Mucosa of gallbladder (tissue), 1 donor: ENCODE data around the gene SYNPO2. TPM values are rescaled to one million over a fixed set of nuclear protein-coding genes. Genes with fewer than 3 reads are reported as not detected.
A peak's percentile ranks its signal among the peaks of the same experiment; 100 is the strongest.
"Not testable (repeated sequence)": the region's sequence is repeated elsewhere in the genome, so short reads cannot be mapped to it uniquely, and the experiment has no call there.

Experiments
- DNase-seq: peaks from one replicate; pipeline ENCODE4 v3.0.0-alpha.2; 2020; ENCODE audit warnings: low spot score
- total RNA-seq: library from RNA; stranded (reverse); gene quantifications from one replicate; pipeline ENCODE4 v1.2.1, GENCODE V29; 2021
- donor health status: DM: no; HTN: no; CAD: no.

The SYNPO2 gene
- total RNA-seq, 1 donor from 2014 or later, result 735 TPM

DNA sequence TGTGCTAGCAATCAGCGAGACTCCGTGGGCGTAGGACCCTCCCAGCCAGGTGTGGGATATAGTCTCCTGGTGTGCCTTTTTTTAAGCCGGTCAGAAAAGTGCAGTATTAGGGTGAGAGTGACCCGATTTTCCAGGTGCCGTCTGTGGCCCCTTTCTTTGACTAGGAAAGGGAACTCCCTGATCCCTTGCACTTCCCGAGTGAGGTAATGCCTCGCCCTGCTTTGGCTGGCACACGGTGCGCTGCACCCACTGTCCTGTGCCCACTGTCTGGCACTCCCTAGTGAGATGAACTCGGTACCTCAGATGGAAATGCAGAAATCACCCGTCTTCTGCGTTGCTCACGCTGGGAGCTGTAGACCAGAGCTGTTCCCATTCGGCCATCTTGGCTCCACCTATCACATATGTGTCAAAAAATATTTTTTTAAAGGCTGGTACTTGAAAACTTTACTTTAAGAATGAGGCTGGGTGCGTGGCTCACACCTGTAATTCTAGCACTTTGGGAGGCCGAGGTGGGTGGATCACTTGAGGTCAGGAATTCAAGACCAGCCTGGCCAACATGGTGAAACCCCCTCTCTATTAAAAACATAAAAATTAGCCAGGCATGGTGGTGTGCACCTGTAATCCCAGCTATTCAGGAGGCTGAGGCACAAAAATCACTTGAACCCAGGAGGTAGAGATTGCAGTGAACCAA is 179.2 kb downstream of the SYNPO2 start:
- not testable (repeated sequence) for DNase-seq

DNA sequence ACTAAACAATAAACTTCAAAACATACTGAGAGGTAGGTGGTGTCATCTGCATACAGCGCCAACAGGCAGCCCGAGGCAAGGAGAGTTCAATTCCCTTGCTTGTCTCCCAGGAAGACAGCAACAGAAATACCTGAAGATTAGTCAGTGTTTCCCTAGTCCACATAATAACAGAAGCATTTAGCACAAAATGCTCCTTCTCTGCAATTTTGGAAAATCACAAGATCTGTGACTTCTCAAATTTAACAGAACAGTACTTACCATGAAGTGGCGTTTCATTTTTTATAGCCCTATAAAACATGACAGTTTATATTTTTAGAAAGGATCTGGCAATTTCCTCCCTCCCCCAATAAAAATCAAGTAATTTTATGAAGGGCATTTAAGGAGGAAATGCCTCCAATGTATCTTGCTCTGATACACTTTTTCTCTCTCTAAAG is 179.9 kb downstream of the SYNPO2 start:
- no peak for DNase-seq

DNA sequence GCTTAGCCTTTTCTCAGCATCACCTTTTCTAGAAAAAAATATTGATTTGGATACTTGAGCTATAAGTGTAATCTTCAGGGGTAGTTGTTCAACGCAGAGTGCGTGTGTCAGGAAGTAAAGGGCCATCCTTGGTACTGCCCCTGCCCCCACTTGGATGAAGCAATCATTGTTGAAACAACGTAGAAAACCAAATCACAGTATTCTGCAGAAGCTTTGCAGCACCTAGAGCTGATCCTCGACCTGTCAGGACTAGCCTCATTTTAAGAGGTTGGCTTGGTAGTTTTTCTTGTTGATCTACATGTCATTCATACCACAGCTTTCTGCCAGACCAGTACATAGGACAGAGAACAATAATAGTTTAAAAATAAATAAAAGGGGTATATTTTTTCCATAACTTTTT is 181.6 kb downstream of the SYNPO2 start:
- no peak for DNase-seq

GRCh38 chr4:119080721-119081541 is 192.3 kb downstream of the SYNPO2 start:
- DNase-seq, result peak; percentile 38

DNA sequence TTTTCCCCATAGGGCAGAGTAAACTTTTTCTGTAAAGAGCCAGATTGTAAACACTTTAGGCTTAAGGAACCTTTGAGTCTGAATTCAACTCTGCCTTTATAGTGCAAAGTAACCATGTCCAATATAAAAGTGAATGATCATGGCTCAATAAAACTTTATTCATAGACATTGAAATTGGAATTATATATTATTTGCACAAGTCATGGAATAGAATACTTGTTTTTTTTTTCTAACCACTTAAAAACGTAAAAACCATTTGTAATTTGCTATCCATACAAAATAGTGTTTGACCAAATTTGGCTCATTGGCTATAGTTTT is 192.8 kb downstream of the SYNPO2 start:
- DNase-seq, result no peak

GRCh38 chr4:119081943-119082342 is 193.3 kb downstream of the SYNPO2 start:
- no peak for DNase-seq

GRCh38 chr4:119082661-119083060 is 194.0 kb downstream of the SYNPO2 start:
- DNase-seq, result no peak

- no peak for DNase-seq
These were observed 195.9 kb downstream of the SYNPO2 start for GRCh38 chr4:119084513-119084912.

DNA sequence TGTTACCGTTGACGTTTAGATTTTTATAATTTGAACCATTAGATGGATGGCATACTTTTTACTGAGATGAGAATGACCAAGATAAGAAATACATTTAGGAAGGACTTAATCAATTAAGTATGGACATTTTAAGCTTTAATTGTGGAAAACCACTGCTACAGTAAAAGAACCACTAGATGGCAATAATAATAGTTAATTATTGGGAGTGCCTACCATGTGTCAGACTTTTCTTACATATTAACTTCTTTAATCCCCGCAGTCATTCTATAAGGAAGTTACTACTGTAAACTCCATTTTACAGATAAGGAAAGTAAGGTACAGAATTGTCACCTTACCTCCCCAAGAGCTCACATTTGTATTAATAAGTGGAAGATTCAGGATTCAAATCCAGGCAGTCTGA is 198.5 kb downstream of the SYNPO2 start:
- DNase-seq, result no peak

DNA sequence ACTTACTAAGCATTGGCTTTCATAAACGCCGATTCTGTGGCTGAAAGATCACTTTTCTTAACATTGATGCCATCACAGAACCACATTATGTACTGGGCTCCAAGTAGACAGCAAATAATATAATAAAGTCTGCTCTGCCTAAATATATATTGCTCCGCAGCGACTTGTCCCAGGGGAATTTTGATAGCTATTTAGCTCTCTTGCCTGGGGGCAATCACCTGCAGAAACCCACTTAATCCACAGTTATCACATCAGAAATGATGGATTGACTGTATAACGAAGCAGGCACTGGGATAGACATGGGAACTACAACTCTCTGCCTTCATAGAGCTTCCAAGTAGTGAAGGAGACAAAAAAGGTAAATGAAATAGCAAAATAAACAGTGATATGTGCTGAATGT is 199.0 kb downstream of the SYNPO2 start:
- no peak for DNase-seq

- no peak for DNase-seq
These were observed 204.6 kb downstream of the SYNPO2 start for GRCh38 chr4:119093042-119093827.

- DNase-seq, result no peak
These were observed 208.7 kb downstream of the SYNPO2 start for GRCh38 chr4:119097282-119097900.

GRCh38 chr4:119098306-119098705 is 209.7 kb downstream of the SYNPO2 start:
- DNase-seq, result no peak

DNA sequence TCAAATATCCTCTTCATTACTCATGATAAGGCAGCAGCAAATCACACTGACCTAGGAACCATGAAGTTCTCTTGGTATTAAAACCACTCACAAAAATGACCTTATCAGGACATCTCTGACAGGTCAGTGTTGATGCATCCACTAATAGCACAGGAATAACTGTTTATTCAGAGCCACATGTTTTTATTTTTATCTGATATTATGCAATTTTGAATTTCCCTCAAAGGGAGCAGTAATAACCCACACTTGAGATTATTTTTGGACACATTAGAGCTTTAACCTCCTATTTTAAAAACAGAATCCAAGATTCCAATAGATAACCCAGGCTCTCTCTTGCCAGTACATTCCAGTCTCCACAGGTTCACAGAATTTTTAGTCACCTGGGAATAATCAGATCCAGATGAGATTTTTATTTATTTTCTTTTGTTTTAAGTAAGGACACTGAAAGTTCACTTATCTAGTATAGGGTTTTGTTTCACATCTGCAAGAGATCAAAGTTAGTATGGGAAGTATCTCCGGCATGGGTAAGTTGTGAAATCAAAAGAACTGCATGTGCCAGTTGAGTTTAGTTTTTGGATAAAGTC is 210.7 kb downstream of the SYNPO2 start:
- no peak for DNase-seq

GRCh38 chr4:119100655-119101054 is 212.0 kb downstream of the SYNPO2 start:
- DNase-seq, result no peak

DNA sequence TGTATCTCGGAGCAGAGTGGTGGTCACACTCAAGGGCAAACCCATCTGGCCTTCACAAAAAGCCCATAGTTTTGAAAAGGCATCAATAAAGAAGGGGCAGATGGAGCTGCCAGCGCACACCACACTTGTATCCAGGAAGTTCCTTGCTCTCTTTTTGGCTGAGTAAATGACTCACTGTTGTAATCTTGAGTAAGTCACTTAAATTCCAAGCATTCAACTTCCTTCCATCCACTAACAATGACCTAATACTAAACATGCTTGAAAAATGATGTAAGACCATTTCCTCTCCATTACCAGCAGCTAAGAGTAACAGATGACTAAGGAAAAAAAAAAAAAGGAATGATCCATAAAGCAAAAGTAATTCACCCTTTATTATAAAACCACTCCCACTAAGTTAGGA is 214.6 kb downstream of the SYNPO2 start:
- no peak for DNase-seq

DNA sequence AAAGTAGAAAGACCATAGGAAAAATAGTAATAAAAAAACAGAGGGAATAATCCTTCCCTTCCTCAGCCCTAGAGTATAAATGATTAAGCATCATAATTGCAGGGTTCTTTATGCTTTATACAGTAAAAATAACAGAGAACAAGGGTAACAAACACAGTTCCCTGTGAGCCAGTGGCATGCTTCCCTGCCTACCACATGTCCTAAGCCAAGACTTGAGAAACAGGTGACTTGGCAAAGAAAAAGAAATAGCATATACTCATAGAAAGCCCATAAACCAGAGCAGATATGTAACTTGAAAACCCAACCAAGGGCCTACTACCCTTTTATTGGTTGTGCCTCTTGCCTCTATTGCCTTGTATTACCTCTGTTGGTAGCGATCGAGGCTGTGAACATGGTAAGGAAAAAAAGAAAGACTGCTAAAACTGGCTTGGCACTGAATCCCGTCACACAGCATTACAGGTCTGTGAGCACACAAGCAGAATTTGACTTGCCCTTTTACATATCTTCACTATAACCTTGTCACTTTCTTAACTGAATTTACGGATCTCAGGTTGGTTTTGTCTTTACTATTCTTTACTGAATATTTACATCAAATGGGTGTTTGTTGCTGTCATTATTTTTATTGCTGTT is 216.1 kb downstream of the SYNPO2 start:
- DNase-seq, result no peak

GRCh38 chr4:119105605-119106004 is 217.0 kb downstream of the SYNPO2 start:
- DNase-seq, result no peak

- no peak for DNase-seq
These were observed 217.7 kb downstream of the SYNPO2 start for GRCh38 chr4:119106036-119107000.

DNA sequence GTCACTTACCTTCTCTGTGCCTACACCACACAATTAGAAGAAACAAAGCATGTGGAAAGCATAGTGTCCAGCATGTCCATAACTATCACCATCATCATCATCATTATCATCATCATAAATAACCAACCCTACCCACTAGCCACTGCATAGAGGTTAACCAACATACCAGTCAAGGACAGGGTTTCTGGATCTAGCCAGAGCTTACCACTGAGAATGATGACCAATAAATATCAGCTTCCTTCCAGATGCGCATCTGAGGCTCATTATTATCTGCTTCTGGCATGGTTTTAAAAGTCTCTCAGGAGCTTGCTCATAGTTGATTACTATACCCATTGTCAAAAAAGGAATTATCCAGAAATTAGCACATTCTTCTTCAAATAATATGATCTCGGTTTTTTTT is 221.5 kb downstream of the SYNPO2 start:
- no peak for DNase-seq
